Panc1 (cell line): ENCODE measurements around the gene LIPH. TPM values are rescaled to one million over a fixed set of nuclear protein-coding genes. Genes with fewer than 3 reads are reported as not detected.

Experiments used
- ATAC-seq: fragments of 200-7000 bp; cut with Tn5 transposase; 2 replicates; pipeline ENCODE4 v1.9.1; 2020; ENCODE audit warnings: mild to moderate bottlenecking, moderate library complexity
- BruUV-seq: library from RNA; stranded (reverse); fragments of 400-500 nt; replicated peaks from 2 replicates; lab custom pipeline; 2021; lab: Mats Ljungman, UMichigan
- CTCF ChIA-PET: fragments of 300-600 bp; sonication (Branson Sonifier 250); formaldehyde crosslinking; loops from one replicate; lab custom pipeline; 2022; ENCODE audit warnings: antibody characterized with exemption; lab: Charles Lee
- POLR2A ChIA-PET: fragments of 300-600 bp; sonication (Branson Sonifier 250); formaldehyde crosslinking; loops from one replicate; lab custom pipeline; 2022; ENCODE audit warnings: antibody characterized with exemption; lab: Charles Lee
- DNase-seq: peaks from one replicate; pipeline ENCODE4 v3.0.0-alpha.2; 2010; ENCODE audit warnings: low read depth, low spot score
- H3K27ac ChIP-seq: 2 replicates; pipeline ENCODE4 v1.5.1; 2011; ENCODE audit warnings: mild to moderate bottlenecking, low read length, inconsistent platforms
- H3K27me3 ChIP-seq: fragments of 200-500 bp; sonication (Bioruptor generic); 2 replicates; pipeline ENCODE4 v1.6.0; 2014; ENCODE audit warnings: low read length, inconsistent platforms; ENCODE audit not compliant: control insufficient read depth, insufficient read depth
- H3K36me3 ChIP-seq: fragments of 200-500 bp; sonication (Bioruptor generic); 2 replicates; pipeline ENCODE4 v1.5.1; 2014; ENCODE audit warnings: inconsistent platforms, mild to moderate bottlenecking, low read length, moderate library complexity; ENCODE audit not compliant: control insufficient read depth, insufficient read depth
- H3K4me1 ChIP-seq: 2 replicates; pipeline ENCODE4 v1.5.1; 2011; ENCODE audit warnings: inconsistent platforms, mild to moderate bottlenecking, low read length, moderate library complexity; ENCODE audit not compliant: control insufficient read depth, insufficient read depth
- H3K4me3 ChIP-seq, 2 experiments: 2 replicates each; pipeline ENCODE4 v1.5.1; 2011 to 2012; ENCODE audit warnings: low read depth in 2 of 2, low read length in 2 of 2, mild to moderate bottlenecking in 2 of 2, inconsistent platforms in 1 of 2, moderate library complexity in 1 of 2
- H3K9me3 ChIP-seq: fragments of 200-500 bp; sonication (Bioruptor generic); 2 replicates; pipeline ENCODE4 v1.5.1; 2014; ENCODE audit warnings: low read depth, mild to moderate bottlenecking, inconsistent platforms, low read length, moderate library complexity; ENCODE audit not compliant: control insufficient read depth, insufficient read depth
- POLR2AphosphoS5 ChIP-seq: IDR thresholded peaks from 2 replicates; pipeline ENCODE4 v1.6.1; 2012; ENCODE audit warnings: mild to moderate bottlenecking, low read depth, low read length, moderate library complexity
- SIN3A ChIP-seq: IDR thresholded peaks from 2 replicates; pipeline ENCODE4 v1.6.1; 2012; ENCODE audit warnings: low read depth, mild to moderate bottlenecking, low read length, moderate library complexity, borderline replicate concordance; ENCODE audit not compliant: insufficient read depth
- TCF7L2 ChIP-seq: IDR thresholded peaks from 2 replicates; pipeline ENCODE4 v1.6.1; 2011; ENCODE audit warnings: mild to moderate bottlenecking, low read depth, low read length, inconsistent platforms
- in situ Hi-C: cut with HindIII; loops from 2 replicates; pipeline ENCODE4 v1.10.0; 2016; ENCODE audit warnings: low sequenced_read_pairs, low pct_unique_long_range_greater_than_20kb
- intact Hi-C: fragments of 100-400 bp; cut with micrococcal nuclease; formaldehyde crosslinking; loops from one replicate; pipeline ENCODE4 v1.10.0; 2022; ENCODE audit not compliant: unreplicated experiment
- total RNA-seq: library from RNA; stranded (reverse); gene quantifications from one replicate; pipeline ENCODE4 v1.2.1, GENCODE V29; 2021; ENCODE audit not compliant: unreplicated experiment
- TF ChIP-seq, protein P1 (sequence below): fragments of 450-650 bp; IDR thresholded peaks from 2 replicates; pipeline ENCODE4 v1.5.1; 2017; ENCODE audit warnings: mild to moderate bottlenecking
- TF ChIP-seq, protein P2 (sequence below), 2 experiments: IDR thresholded peaks; 2 replicates each; pipeline ENCODE4 v1.6.1; 2011 to 2012; ENCODE audit warnings: low read depth in 2 of 2, control low read depth in 1 of 2, low read length in 1 of 2, mild to moderate bottlenecking in 1 of 2, moderate library complexity in 1 of 2; ENCODE audit not compliant: insufficient read depth in 1 of 2

The LIPH gene
- total RNA-seq, 1 experiment from 2014 or later = 19.9 TPM

DNA sequence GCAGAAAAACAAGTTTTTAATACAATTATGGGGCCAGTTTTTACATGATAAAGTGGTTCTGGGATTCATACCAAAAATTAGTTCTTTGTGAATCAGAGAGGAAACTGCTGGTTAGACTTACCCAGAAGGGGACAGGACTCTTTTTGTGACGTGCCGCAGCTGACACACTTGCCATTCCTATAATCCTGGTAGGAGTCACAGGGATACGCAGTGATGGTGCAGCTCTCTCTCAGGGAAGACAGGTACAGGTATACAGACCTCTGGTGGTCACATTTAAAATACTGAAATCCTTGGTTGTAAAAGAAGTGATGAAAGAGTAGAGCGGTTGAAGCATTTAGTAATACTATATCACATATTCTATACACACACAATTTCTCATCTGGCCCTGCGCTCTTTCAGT, 33.4 kb downstream of the LIPH start:
- no peak for ATAC-seq
- ChIA-PET CTCF (interaction anchor here (0.6 kb wide), 1 partner anchor 53 kb away, joined by 3 read pairs; no protein-coding TSS in a partner anchor), POLR2A (no interaction called here)
- no peak overlapping the region for H3K4me3 ChIP-seq
- H3K27ac ChIP-seq = no peak overlapping the region
- BruUV-seq = no TSS peak
- no peaks in the 10 kb centered on the region for H3K4me1 ChIP-seq
- in situ Hi-C loops = no loop called here
- TF ChIP-seq, protein P1, sequence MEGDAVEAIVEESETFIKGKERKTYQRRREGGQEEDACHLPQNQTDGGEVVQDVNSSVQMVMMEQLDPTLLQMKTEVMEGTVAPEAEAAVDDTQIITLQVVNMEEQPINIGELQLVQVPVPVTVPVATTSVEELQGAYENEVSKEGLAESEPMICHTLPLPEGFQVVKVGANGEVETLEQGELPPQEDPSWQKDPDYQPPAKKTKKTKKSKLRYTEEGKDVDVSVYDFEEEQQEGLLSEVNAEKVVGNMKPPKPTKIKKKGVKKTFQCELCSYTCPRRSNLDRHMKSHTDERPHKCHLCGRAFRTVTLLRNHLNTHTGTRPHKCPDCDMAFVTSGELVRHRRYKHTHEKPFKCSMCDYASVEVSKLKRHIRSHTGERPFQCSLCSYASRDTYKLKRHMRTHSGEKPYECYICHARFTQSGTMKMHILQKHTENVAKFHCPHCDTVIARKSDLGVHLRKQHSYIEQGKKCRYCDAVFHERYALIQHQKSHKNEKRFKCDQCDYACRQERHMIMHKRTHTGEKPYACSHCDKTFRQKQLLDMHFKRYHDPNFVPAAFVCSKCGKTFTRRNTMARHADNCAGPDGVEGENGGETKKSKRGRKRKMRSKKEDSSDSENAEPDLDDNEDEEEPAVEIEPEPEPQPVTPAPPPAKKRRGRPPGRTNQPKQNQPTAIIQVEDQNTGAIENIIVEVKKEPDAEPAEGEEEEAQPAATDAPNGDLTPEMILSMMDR = no peak
- no peak for TF ChIP-seq POLR2AphosphoS5
- TF ChIP-seq TCF7L2 = no peak
- TF ChIP-seq, protein P2, sequence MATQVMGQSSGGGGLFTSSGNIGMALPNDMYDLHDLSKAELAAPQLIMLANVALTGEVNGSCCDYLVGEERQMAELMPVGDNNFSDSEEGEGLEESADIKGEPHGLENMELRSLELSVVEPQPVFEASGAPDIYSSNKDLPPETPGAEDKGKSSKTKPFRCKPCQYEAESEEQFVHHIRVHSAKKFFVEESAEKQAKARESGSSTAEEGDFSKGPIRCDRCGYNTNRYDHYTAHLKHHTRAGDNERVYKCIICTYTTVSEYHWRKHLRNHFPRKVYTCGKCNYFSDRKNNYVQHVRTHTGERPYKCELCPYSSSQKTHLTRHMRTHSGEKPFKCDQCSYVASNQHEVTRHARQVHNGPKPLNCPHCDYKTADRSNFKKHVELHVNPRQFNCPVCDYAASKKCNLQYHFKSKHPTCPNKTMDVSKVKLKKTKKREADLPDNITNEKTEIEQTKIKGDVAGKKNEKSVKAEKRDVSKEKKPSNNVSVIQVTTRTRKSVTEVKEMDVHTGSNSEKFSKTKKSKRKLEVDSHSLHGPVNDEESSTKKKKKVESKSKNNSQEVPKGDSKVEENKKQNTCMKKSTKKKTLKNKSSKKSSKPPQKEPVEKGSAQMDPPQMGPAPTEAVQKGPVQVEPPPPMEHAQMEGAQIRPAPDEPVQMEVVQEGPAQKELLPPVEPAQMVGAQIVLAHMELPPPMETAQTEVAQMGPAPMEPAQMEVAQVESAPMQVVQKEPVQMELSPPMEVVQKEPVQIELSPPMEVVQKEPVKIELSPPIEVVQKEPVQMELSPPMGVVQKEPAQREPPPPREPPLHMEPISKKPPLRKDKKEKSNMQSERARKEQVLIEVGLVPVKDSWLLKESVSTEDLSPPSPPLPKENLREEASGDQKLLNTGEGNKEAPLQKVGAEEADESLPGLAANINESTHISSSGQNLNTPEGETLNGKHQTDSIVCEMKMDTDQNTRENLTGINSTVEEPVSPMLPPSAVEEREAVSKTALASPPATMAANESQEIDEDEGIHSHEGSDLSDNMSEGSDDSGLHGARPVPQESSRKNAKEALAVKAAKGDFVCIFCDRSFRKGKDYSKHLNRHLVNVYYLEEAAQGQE (IDR thresholded peaks at IDR 0.05; ENCODE audit: insufficient read depth in 1 of 2, low read depth in 2 of 2, low read length in 1 of 2) = no peak
- TF ChIP-seq SIN3A = no peak
- no peak for DNase-seq
- no peaks in the 10 kb centered on the region for H3K36me3 ChIP-seq
- no peaks in the 10 kb centered on the region for H3K27me3 ChIP-seq
- no peaks in the 10 kb centered on the region for H3K9me3 ChIP-seq
- intact Hi-C loops = no loop called here

DNA sequence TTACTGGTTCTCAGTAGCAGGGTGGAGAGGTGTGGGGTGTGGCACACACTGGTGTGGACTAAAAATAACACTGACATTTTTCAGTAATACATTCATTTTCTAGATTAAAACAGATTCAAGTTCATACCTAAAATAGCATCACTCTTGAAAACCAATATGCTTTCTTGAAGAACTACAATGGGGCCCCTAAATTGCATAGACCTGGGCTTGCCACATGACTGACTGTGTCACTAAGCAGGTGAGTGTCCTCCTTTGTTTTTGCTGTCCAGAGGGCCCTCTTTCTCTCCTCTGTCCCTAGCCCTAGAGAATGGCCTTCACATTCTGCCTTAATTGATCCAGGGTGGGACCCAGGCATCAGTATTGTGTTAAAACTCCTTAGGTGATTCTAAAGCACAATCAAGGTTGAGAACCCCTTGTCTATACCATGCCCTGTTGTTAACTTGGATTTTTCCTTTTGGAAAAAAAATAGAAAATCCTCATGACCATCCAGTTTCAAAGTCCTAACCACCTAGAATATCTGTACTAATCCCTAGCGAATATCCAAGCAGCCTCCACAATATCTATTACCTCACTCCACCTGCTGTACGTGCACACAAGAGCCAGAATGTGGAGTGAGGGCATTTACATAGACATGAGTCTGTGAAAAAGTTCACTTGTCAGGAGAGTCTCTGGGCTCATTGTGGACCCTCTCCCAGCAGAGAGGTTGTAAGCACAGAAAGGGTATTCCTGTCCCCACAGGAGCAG, 34.8 kb downstream of the LIPH start:
- ChIA-PET CTCF (no interaction called here), POLR2A (interaction anchor here (0.7 kb wide), 1 partner anchor 695 kb away, joined by 3 read pairs; no protein-coding TSS in a partner anchor)
- intact Hi-C loops (no loop called here), in situ Hi-C loops (no loop called here)
- DNase-seq (no peak), ATAC-seq (no peak)
- no TSS peak for BruUV-seq
- Histone ChIP-seq H3K27me3 (no peaks in the 10 kb centered on the region), H3K4me1 (no peaks in the 10 kb centered on the region), H3K4me3 (no peak overlapping the region), H3K9me3 (no peaks in the 10 kb centered on the region), H3K36me3 (no peaks in the 10 kb centered on the region), H3K27ac (no peak overlapping the region)
- no peak for TF ChIP-seq POLR2AphosphoS5
- no peak for TF ChIP-seq SIN3A
- no peak for TF ChIP-seq TCF7L2
- TF ChIP-seq, protein P1 = no peak
